HEK293 (cell line): ENCODE results near the gene SYNJ2.
A peak's percentile ranks its signal among the peaks of the same experiment; 100 is the strongest.

Source experiments
- ELK4 ChIP-seq: IDR thresholded peaks from 2 replicates; pipeline ENCODE4 v1.6.1; 2011; ENCODE audit warnings: mild to moderate bottlenecking, low read depth, low read length, borderline replicate concordance
- KLF17 ChIP-seq: fragments of 450-650 bp; formaldehyde crosslinking; IDR thresholded peaks from 2 replicates; pipeline ENCODE4 v1.5.1; 2016; ENCODE audit warnings: missing biosample characterization, missing genetic modification characterization
- OSR2 ChIP-seq: fragments of 450-650 bp; formaldehyde crosslinking; IDR thresholded peaks from 2 replicates; pipeline ENCODE4 v1.5.1; 2016; ENCODE audit warnings: missing biosample characterization, missing genetic modification characterization
- PRDM2 ChIP-seq: fragments of 450-650 bp; formaldehyde crosslinking; IDR thresholded peaks from 2 replicates; pipeline ENCODE4 v1.5.1; 2016; ENCODE audit warnings: missing biosample characterization, missing genetic modification characterization, borderline replicate concordance
- SCRT1 ChIP-seq: fragments of 450-650 bp; formaldehyde crosslinking; IDR thresholded peaks from 2 replicates; pipeline ENCODE4 v1.5.1; 2016; ENCODE audit warnings: missing biosample characterization, missing genetic modification characterization, borderline replicate concordance
- SP2 ChIP-seq: fragments of 450-650 bp; formaldehyde crosslinking; IDR thresholded peaks from 2 replicates; pipeline ENCODE4 v1.5.1; 2016; ENCODE audit warnings: missing biosample characterization, missing genetic modification characterization
- TRIM28 ChIP-seq: IDR thresholded peaks from 2 replicates; pipeline ENCODE4 v1.6.1; 2011; ENCODE audit warnings: low read length, control low read depth, borderline replicate concordance
- ZEB2 ChIP-seq: fragments of 450-650 bp; formaldehyde crosslinking; IDR thresholded peaks from 2 replicates; pipeline ENCODE4 v1.5.1; 2016; ENCODE audit warnings: missing biosample characterization, missing genetic modification characterization
- ZFP3 ChIP-seq: fragments of 450-650 bp; formaldehyde crosslinking; IDR thresholded peaks from 2 replicates; pipeline ENCODE4 v1.5.1; 2016; ENCODE audit warnings: low read depth, missing biosample characterization, missing genetic modification characterization
- ZNF2 ChIP-seq: fragments of 450-650 bp; formaldehyde crosslinking; IDR thresholded peaks from 2 replicates; pipeline ENCODE4 v1.5.1; 2016; ENCODE audit warnings: missing biosample characterization, missing genetic modification characterization
- ZNF221 ChIP-seq: fragments of 450-650 bp; formaldehyde crosslinking; IDR thresholded peaks from 2 replicates; pipeline ENCODE4 v1.5.1; 2017; ENCODE audit warnings: missing biosample characterization, missing genetic modification characterization, borderline replicate concordance
- ZNF248 ChIP-seq: fragments of 450-650 bp; formaldehyde crosslinking; IDR thresholded peaks from 2 replicates; pipeline ENCODE4 v1.5.1; 2017; ENCODE audit warnings: missing biosample characterization, missing genetic modification characterization
- ZNF266 ChIP-seq: fragments of 450-650 bp; formaldehyde crosslinking; IDR thresholded peaks from 2 replicates; pipeline ENCODE4 v1.5.1; 2016; ENCODE audit warnings: missing biosample characterization, missing genetic modification characterization, low read depth
- ZNF280D ChIP-seq: fragments of 450-650 bp; formaldehyde crosslinking; IDR thresholded peaks from 2 replicates; pipeline ENCODE4 v1.5.1; 2016; ENCODE audit warnings: missing biosample characterization, missing genetic modification characterization
- ZNF292 ChIP-seq: fragments of 450-650 bp; formaldehyde crosslinking; IDR thresholded peaks from 2 replicates; pipeline ENCODE4 v1.5.1; 2016; ENCODE audit warnings: low read depth, missing biosample characterization, missing genetic modification characterization, borderline replicate concordance
- ZNF350 ChIP-seq: fragments of 450-650 bp; formaldehyde crosslinking; IDR thresholded peaks from 2 replicates; pipeline ENCODE4 v1.5.0; 2017; ENCODE audit warnings: missing biosample characterization, mild to moderate bottlenecking, missing genetic modification characterization
- ZNF391 ChIP-seq: fragments of 450-650 bp; formaldehyde crosslinking; IDR thresholded peaks from 2 replicates; pipeline ENCODE4 v1.5.1; 2016; ENCODE audit warnings: low read depth, missing biosample characterization, missing genetic modification characterization, borderline replicate concordance
- ZNF404 ChIP-seq: fragments of 450-650 bp; formaldehyde crosslinking; IDR thresholded peaks from 2 replicates; pipeline ENCODE4 v1.5.1; 2017; ENCODE audit warnings: missing biosample characterization, missing genetic modification characterization
- ZNF530 ChIP-seq: fragments of 450-650 bp; formaldehyde crosslinking; IDR thresholded peaks from 2 replicates; pipeline ENCODE4 v1.5.1; 2016; ENCODE audit warnings: low read depth, missing biosample characterization, missing genetic modification characterization
- ZNF548 ChIP-seq: fragments of 450-650 bp; formaldehyde crosslinking; IDR thresholded peaks from 2 replicates; pipeline ENCODE4 v1.5.1; 2016; ENCODE audit warnings: missing biosample characterization, missing genetic modification characterization
- ZNF560 ChIP-seq: fragments of 450-650 bp; formaldehyde crosslinking; IDR thresholded peaks from 2 replicates; pipeline ENCODE4 v1.5.1; 2017; ENCODE audit warnings: missing biosample characterization, missing genetic modification characterization, borderline replicate concordance
- ZNF600 ChIP-seq: fragments of 450-650 bp; formaldehyde crosslinking; IDR thresholded peaks from 2 replicates; pipeline ENCODE4 v1.5.1; 2016; ENCODE audit warnings: missing biosample characterization, missing genetic modification characterization
- ZNF621 ChIP-seq: fragments of 450-650 bp; formaldehyde crosslinking; IDR thresholded peaks from 2 replicates; pipeline ENCODE4 v1.5.1; 2017; ENCODE audit warnings: missing biosample characterization, missing genetic modification characterization
- ZNF639 ChIP-seq: fragments of 450-650 bp; formaldehyde crosslinking; IDR thresholded peaks from 2 replicates; pipeline ENCODE4 v1.5.1; 2016; ENCODE audit warnings: missing biosample characterization, missing genetic modification characterization
- ZNF664 ChIP-seq: fragments of 450-650 bp; formaldehyde crosslinking; IDR thresholded peaks from 2 replicates; pipeline ENCODE4 v1.5.1; 2016; ENCODE audit warnings: missing biosample characterization, missing genetic modification characterization
- ZNF670 ChIP-seq: fragments of 450-650 bp; formaldehyde crosslinking; IDR thresholded peaks from 2 replicates; pipeline ENCODE4 v1.5.1; 2016; ENCODE audit warnings: missing biosample characterization, missing genetic modification characterization, low read depth
- ZNF76 ChIP-seq: fragments of 450-650 bp; formaldehyde crosslinking; IDR thresholded peaks from 2 replicates; pipeline ENCODE4; 2016; ENCODE audit warnings: low read depth, missing biosample characterization, missing genetic modification characterization, borderline replicate concordance

Gene SYNJ2

GRCh38 chr6:158031381-158032353 lies 50.0 kb downstream of the SYNJ2 start (continued):
- TF ChIP-seq ZNF280D (tag by site-specific recombination) (no peak), ZNF664 (no peak), SP2 (no peak), TRIM28 (peak; percentile 59; the same call in 1 of the 2 replicates), ZNF404 (tag by site-specific recombination) (no peak), ZNF391 (no peak), ZNF621 (tag by site-specific recombination) (no peak), ELK4 (no peak), ZEB2 (tag by site-specific recombination) (peak; percentile 88), ZNF670 (tag by site-specific recombination) (no peak), ZNF266 (tag by site-specific recombination) (no peak), ZNF350 (no peak), ZNF530 (tag by site-specific recombination) (no peak), KLF17 (peak; percentile 96), ZNF221 (tag by site-specific recombination) (no peak), ZNF548 (tag by site-specific recombination) (no peak), ZNF2 (tag by site-specific recombination) (no peak; the same call in 1 of the 2 replicates), ZNF639 (tag by site-specific recombination) (no peak; the same call in 1 of the 2 replicates), ZNF600 (tag by site-specific recombination) (peak; percentile 84; the same call in 1 of the 2 replicates), OSR2 (no peak), PRDM2 (tag by site-specific recombination) (no peak), ZNF292 (tag by site-specific recombination) (no peak), ZNF248 (tag by site-specific recombination) (no peak), ZNF76 (no peak), SCRT1 (tag by site-specific recombination) (no peak), ZNF560 (tag by site-specific recombination) (no peak), ZFP3 (no peak)
